ENCODE data around the gene FBLN2.

DNA sequence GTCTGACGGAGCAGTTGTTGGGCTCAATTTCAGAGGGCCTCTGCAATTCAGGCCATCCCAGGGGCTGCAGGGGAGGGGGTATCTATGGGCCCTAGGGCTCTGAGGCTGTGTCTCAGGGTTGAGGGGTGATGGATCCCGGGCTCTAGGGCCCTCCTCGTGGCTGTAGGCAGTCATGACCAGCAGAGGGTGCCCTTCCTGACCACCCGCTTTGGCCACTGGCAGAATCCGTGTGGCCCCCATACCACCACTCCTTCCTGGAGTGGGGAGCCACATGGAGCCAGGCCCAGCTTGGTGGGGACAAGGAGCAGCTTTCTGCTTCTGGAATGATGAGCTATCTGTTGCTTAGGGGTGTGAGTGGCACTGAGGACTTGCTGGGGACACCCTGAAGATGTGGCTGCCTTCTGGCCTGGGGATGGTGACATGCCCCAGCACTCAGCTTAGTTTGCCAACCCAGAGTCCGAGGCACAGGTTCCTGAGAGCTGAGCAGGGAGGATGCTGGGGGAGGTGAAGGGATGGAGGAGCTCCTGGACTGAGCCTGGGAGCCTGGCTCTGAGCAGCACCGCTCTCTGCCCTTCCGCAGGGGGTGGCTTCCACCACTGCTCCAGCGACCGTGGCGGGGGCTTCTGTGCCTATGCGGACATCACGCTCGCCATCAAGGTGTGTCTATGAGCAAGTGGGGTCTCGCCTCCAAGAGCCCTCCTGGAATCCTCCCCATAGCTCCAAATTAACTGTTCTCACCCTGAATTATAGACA is 48.6 kb upstream of the FBLN2 start:
- TF ChIP-seq POLR2A (IDR thresholded peaks at IDR 0.05) (no peak), EP300 (IDR thresholded peaks at IDR 0.05) (no peak)
- TF ChIP-seq, protein P1, sequence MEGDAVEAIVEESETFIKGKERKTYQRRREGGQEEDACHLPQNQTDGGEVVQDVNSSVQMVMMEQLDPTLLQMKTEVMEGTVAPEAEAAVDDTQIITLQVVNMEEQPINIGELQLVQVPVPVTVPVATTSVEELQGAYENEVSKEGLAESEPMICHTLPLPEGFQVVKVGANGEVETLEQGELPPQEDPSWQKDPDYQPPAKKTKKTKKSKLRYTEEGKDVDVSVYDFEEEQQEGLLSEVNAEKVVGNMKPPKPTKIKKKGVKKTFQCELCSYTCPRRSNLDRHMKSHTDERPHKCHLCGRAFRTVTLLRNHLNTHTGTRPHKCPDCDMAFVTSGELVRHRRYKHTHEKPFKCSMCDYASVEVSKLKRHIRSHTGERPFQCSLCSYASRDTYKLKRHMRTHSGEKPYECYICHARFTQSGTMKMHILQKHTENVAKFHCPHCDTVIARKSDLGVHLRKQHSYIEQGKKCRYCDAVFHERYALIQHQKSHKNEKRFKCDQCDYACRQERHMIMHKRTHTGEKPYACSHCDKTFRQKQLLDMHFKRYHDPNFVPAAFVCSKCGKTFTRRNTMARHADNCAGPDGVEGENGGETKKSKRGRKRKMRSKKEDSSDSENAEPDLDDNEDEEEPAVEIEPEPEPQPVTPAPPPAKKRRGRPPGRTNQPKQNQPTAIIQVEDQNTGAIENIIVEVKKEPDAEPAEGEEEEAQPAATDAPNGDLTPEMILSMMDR (IDR thresholded peaks at IDR 0.05) = peak in 2 of 7 experiments; percentile 14 to 33
